ENCODE results near the gene UBASH3B. TPM values are rescaled to one million over a fixed set of nuclear protein-coding genes. Genes with fewer than 3 reads are reported as not detected.

Gene UBASH3B
- total and polyA plus RNA-seq, 2 of the 13 experiments (the other 11 are each of a cell fraction or from before 2014, with no cell fraction given) = 4.4 to 7.6 TPM

DNA sequence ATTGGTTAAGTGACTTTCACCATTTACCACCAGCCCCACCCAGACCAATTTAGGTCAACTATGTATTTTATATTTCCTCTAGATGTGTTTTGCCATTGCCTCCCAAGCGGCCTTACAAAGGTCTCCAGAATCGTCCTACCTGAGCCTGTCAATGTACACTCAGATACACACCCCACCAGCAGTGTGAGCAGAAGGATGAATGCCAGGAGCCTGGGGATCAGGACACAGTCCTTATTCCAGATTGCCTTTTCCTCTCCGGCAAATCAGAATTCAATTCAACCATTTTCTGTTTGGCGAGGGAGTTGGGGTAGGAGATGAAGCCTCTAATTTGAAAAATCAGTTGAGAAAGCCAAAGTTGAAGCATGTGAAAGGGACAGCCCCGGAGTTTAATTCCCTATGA, 147.4 kb downstream of the UBASH3B start:
- ATAC-seq (no peak), DNase-seq (ENCODE audit: low spot score) (no peak), FAIRE-seq (no peak)
- Histone ChIP-seq H2AFZ (ENCODE audit: low read length) (no peak overlapping the region), H3K4me3 (replicated peaks in 1 of 3; ENCODE audit: insufficient read depth in 1 of 3, low read depth in 2 of 3, low read length in 3 of 3) (no peak overlapping the region), H3K9ac (ENCODE audit: insufficient read depth, low read depth, low read length) (no peak overlapping the region), H3K9me3 (ENCODE audit: low read length) (no peaks in the 10 kb centered on the region), H3K4me2 (ENCODE audit: low read depth, low read length) (no peak overlapping the region), H3K36me3 (replicated peaks in 1 of 2; ENCODE audit: control insufficient read depth in 1 of 2, insufficient read depth in 2 of 2, low read length in 2 of 2) (peaks cover 0 to 2% of the 10 kb centered on the region in 2 experiments; a peak in 1 of 5 replicates), H3K4me1 (ENCODE audit: insufficient read depth, low read length) (no peaks in the 10 kb centered on the region), H3K79me2 (ENCODE audit: insufficient read depth, low read length) (no peaks in the 10 kb centered on the region), H3K27ac (ENCODE audit: extremely low read length, insufficient read depth, low read length) (no peak overlapping the region), H4K20me1 (ENCODE audit: insufficient read depth, low read length) (no peaks in the 10 kb centered on the region), H3K27me3 (ENCODE audit: control insufficient read depth in 1 of 2, insufficient read depth in 2 of 2, low read length in 2 of 2) (no peaks in the 10 kb centered on the region)
- BruUV-seq (replicated peaks) = no TSS peak
- in situ Hi-C loops (cut with HindIII; ENCODE audit: extremely low pct_ligation_motif_present, low pct_unique_long_range_greater_than_20kb) = no loop called here
- POLR2A ChIA-PET = no interaction called here
- CTCF ChIA-PET (ENCODE audit: low intra/inter-chr PET ratio, low total read pairs) = no interaction called here
- WGBS (ENCODE audit: low lambda C conversion rate) = 92% methylated on average over 5 of the region's 5 CpGs
- intact Hi-C loops (cut with micrococcal nuclease; ENCODE audit: unreplicated experiment) = no loop called here
- TF ChIP-seq, protein P1, sequence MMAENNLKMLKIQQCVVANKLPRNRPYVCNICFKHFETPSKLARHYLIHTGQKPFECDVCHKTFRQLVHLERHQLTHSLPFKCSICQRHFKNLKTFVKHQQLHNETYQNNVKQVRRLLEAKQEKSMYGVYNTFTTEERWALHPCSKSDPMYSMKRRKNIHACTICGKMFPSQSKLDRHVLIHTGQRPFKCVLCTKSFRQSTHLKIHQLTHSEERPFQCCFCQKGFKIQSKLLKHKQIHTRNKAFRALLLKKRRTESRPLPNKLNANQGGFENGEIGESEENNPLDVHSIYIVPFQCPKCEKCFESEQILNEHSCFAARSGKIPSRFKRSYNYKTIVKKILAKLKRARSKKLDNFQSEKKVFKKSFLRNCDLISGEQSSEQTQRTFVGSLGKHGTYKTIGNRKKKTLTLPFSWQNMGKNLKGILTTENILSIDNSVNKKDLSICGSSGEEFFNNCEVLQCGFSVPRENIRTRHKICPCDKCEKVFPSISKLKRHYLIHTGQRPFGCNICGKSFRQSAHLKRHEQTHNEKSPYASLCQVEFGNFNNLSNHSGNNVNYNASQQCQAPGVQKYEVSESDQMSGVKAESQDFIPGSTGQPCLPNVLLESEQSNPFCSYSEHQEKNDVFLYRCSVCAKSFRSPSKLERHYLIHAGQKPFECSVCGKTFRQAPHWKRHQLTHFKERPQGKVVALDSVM (CRISPR knock-in tag; IDR thresholded peaks at IDR 0.05) = no peak
- TF ChIP-seq, protein P2, sequence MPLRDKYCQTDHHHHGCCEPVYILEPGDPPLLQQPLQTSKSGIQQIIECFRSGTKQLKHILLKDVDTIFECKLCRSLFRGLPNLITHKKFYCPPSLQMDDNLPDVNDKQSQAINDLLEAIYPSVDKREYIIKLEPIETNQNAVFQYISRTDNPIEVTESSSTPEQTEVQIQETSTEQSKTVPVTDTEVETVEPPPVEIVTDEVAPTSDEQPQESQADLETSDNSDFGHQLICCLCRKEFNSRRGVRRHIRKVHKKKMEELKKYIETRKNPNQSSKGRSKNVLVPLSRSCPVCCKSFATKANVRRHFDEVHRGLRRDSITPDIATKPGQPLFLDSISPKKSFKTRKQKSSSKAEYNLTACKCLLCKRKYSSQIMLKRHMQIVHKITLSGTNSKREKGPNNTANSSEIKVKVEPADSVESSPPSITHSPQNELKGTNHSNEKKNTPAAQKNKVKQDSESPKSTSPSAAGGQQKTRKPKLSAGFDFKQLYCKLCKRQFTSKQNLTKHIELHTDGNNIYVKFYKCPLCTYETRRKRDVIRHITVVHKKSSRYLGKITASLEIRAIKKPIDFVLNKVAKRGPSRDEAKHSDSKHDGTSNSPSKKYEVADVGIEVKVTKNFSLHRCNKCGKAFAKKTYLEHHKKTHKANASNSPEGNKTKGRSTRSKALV (CRISPR knock-in tag; IDR thresholded peaks at IDR 0.05) = no peak
- TF ChIP-seq ZNF761 (CRISPR knock-in tag; conservative IDR thresholded peaks at IDR 0.05) = no peak
- TF ChIP-seq, protein P3, sequence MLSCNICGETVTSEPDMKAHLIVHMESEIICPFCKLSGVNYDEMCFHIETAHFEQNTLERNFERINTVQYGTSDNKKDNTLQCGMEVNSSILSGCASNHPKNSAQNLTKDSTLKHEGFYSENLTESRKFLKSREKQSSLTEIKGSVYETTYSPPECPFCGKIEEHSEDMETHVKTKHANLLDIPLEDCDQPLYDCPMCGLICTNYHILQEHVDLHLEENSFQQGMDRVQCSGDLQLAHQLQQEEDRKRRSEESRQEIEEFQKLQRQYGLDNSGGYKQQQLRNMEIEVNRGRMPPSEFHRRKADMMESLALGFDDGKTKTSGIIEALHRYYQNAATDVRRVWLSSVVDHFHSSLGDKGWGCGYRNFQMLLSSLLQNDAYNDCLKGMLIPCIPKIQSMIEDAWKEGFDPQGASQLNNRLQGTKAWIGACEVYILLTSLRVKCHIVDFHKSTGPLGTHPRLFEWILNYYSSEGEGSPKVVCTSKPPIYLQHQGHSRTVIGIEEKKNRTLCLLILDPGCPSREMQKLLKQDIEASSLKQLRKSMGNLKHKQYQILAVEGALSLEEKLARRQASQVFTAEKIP (CRISPR knock-in tag; IDR thresholded peaks at IDR 0.05; ENCODE audit: borderline replicate concordance) = no peak
- TF ChIP-seq, protein P4, sequence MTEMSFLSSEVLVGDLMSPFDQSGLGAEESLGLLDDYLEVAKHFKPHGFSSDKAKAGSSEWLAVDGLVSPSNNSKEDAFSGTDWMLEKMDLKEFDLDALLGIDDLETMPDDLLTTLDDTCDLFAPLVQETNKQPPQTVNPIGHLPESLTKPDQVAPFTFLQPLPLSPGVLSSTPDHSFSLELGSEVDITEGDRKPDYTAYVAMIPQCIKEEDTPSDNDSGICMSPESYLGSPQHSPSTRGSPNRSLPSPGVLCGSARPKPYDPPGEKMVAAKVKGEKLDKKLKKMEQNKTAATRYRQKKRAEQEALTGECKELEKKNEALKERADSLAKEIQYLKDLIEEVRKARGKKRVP (CRISPR knock-in tag; IDR thresholded peaks at IDR 0.05) = no peak
- TF ChIP-seq FOXP1 (IDR thresholded peaks at IDR 0.05) = no peak
- no peak for TF ChIP-seq FOXP1 (CRISPR knock-in tag; IDR thresholded peaks at IDR 0.05)
- TF ChIP-seq ZNF101 (CRISPR knock-in tag; IDR thresholded peaks at IDR 0.05; ENCODE audit: borderline replicate concordance, low read depth) = no peak
- TF ChIP-seq, protein P5, sequence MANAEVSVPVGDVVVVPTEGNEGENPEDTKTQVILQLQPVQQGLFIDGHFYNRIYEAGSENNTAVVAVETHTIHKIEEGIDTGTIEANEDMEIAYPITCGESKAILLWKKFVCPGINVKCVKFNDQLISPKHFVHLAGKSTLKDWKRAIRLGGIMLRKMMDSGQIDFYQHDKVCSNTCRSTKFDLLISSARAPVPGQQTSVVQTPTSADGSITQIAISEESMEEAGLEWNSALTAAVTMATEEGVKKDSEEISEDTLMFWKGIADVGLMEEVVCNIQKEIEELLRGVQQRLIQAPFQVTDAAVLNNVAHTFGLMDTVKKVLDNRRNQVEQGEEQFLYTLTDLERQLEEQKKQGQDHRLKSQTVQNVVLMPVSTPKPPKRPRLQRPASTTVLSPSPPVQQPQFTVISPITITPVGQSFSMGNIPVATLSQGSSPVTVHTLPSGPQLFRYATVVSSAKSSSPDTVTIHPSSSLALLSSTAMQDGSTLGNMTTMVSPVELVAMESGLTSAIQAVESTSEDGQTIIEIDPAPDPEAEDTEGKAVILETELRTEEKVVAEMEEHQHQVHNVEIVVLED (CRISPR knock-in tag; IDR thresholded peaks at IDR 0.05; ENCODE audit: borderline replicate concordance) = no peak
- TF ChIP-seq, protein P6, sequence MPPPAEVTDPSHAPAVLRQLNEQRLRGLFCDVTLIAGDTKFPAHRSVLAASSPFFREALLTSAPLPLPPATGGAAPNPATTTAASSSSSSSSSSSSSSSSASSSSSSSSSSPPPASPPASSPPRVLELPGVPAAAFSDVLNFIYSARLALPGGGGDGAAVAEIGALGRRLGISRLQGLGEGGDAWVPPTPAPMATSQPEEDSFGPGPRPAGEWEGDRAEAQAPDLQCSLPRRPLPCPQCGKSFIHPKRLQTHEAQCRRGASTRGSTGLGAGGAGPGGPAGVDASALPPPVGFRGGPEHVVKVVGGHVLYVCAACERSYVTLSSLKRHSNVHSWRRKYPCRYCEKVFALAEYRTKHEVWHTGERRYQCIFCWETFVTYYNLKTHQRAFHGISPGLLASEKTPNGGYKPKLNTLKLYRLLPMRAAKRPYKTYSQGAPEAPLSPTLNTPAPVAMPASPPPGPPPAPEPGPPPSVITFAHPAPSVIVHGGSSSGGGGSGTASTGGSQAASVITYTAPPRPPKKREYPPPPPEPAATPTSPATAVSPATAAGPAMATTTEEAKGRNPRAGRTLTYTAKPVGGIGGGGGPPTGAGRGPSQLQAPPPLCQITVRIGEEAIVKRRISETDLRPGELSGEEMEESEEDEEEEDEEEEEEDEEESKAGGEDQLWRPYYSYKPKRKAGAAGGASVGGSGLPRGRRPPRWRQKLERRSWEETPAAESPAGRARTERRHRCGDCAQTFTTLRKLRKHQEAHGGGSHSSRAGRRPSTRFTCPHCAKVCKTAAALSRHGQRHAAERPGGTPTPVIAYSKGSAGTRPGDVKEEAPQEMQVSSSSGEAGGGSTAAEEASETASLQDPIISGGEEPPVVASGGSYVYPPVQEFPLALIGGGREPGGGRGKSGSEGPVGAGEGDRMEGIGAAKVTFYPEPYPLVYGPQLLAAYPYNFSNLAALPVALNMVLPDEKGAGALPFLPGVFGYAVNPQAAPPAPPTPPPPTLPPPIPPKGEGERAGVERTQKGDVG (CRISPR knock-in tag; IDR thresholded peaks at IDR 0.05; ENCODE audit: borderline replicate concordance) = no peak
- TF ChIP-seq EZH2 (conservative IDR thresholded peaks at IDR 0.05; ENCODE audit: low read depth, low read length) = no peak
- no peak for TF ChIP-seq ZNF772 (CRISPR knock-in tag; IDR thresholded peaks at IDR 0.05)
- TF ChIP-seq PHF20 (CRISPR knock-in tag; IDR thresholded peaks at IDR 0.05) = no peak

Measured in HepG2 (cell line).